Measurements from ENCODE around the gene SFTPD.
A peak's percentile ranks its signal among the peaks of the same experiment; 100 is the strongest.
"Not testable (repeated sequence)": the region's sequence is repeated elsewhere in the genome, so short reads cannot be mapped to it uniquely, and the experiment has no call there.

SFTPD gene

GRCh38 chr10:79925614-79926013 lies 23.3 kb downstream of the SFTPD start:
- no peak for DNase-seq

GRCh38 chr10:79923669-79924068 lies 25.2 kb downstream of the SFTPD start:
- DNase-seq = no peak

GRCh38 chr10:79923145-79923544 lies 25.8 kb downstream of the SFTPD start:
- no peak for DNase-seq

GRCh38 chr10:79922011-79922412 lies 26.9 kb downstream of the SFTPD start:
- DNase-seq = not testable (repeated sequence)

- not testable (repeated sequence) for DNase-seq
Measured at GRCh38 chr10:79915838-79916237, 33.1 kb downstream of the SFTPD start.

- not testable (repeated sequence) for DNase-seq
Measured at GRCh38 chr10:79914512-79914911, 34.4 kb downstream of the SFTPD start.

- DNase-seq = no peak
Measured at GRCh38 chr10:79910836-79911235, 38.1 kb downstream of the SFTPD start.

- DNase-seq = no peak
Measured at GRCh38 chr10:79910344-79910743, 38.6 kb downstream of the SFTPD start.

GRCh38 chr10:79905322-79906314 lies 43.3 kb downstream of the SFTPD start:
- peak in 1 of 2 donors; percentile 9 for DNase-seq

- peak; percentile 11 to 44 for DNase-seq
Measured at GRCh38 chr10:79904671-79905321, 44.1 kb downstream of the SFTPD start.

GRCh38 chr10:79901571-79901970 lies 47.3 kb downstream of the SFTPD start:
- not testable (repeated sequence) for DNase-seq

- DNase-seq = no peak
Measured at GRCh38 chr10:79898597-79899325, 50.1 kb downstream of the SFTPD start.

GRCh38 chr10:79892896-79893295 lies 56.0 kb downstream of the SFTPD start:
- DNase-seq = not testable (repeated sequence)

- no peak for DNase-seq
Measured at GRCh38 chr10:79890469-79890868, 58.4 kb downstream of the SFTPD start.

- DNase-seq = not testable (repeated sequence)
Measured at GRCh38 chr10:79888984-79889383, 59.9 kb downstream of the SFTPD start.
